Breast epithelium (tissue), 3 donors: Measurements from ENCODE around the gene PKHD1.

Source experiments
- POLR2A ChIP-seq: fragments of 450-650 bp; IDR thresholded peaks from one replicate; pipeline ENCODE4 v1.6.1; 2016; ENCODE audit warnings: antibody characterized with exemption, mild to moderate bottlenecking, moderate library complexity
- POLR2AphosphoS5 ChIP-seq, 3 donors: sonication (generic); formaldehyde crosslinking; IDR thresholded peaks; one replicate each; pipeline ENCODE4 v1.6.1; 2017; ENCODE audit warnings: antibody characterized with exemption in 3 of 3
- TF ChIP-seq, protein P1 (sequence below), 3 donors: fragments of 450-650 bp; IDR thresholded peaks; one replicate each; pipeline ENCODE4 v1.5.1; 2016 to 2017; ENCODE audit warnings: antibody characterized with exemption in 3 of 3, mild to moderate bottlenecking in 3 of 3, moderate library complexity in 3 of 3

DNA sequence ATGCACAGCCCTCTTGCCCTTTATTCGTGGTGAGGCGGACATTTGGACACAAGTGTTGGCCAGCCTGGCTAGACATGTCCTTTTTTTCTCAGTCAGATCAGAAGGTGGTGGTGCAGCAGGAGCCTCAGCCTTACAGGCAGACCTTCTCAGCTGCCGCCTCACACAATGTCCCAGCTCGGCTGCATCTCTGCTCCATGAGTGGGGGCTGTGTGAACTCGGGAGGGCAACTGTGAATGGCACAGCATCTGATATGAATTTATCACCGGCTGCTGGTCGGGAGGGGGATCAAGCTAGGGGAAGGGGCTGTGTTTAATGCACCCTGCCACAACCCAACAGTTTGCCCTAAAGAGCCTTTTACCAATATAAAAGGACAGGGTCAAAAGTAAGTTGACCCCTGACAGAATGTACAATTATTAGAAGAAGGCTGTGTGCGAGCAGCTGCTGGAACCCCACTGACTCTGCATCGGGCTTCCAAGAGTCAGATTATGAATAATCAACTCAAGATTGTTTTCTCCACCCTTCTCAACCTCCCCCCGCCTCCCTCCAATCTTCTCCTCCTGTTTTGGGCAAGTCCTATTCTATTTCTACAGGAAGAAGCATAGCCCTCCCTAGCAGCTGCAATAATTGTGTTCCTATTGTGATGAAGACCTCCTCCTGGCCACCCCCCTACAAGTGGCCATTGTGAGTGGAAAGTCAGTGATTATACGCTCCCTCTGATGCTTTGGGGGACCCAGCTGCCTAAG is 245.2 kb downstream of the PKHD1 start:
- TF ChIP-seq, protein P1, sequence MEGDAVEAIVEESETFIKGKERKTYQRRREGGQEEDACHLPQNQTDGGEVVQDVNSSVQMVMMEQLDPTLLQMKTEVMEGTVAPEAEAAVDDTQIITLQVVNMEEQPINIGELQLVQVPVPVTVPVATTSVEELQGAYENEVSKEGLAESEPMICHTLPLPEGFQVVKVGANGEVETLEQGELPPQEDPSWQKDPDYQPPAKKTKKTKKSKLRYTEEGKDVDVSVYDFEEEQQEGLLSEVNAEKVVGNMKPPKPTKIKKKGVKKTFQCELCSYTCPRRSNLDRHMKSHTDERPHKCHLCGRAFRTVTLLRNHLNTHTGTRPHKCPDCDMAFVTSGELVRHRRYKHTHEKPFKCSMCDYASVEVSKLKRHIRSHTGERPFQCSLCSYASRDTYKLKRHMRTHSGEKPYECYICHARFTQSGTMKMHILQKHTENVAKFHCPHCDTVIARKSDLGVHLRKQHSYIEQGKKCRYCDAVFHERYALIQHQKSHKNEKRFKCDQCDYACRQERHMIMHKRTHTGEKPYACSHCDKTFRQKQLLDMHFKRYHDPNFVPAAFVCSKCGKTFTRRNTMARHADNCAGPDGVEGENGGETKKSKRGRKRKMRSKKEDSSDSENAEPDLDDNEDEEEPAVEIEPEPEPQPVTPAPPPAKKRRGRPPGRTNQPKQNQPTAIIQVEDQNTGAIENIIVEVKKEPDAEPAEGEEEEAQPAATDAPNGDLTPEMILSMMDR (IDR thresholded peaks at IDR 0.05), result no peak
- TF ChIP-seq POLR2A, result no peak
- TF ChIP-seq POLR2AphosphoS5 (IDR thresholded peaks at IDR 0.05), result no peak
